Esophagus muscularis mucosa (tissue), 4 donors: ENCODE data around the gene RNMT. TPM values are rescaled to one million over a fixed set of nuclear protein-coding genes. Genes with fewer than 3 reads are reported as not detected.

Source experiments
- DNase-seq: peaks from one replicate; pipeline ENCODE4 v3.0.0-alpha.2; 2017; ENCODE audit errors: extremely low spot score
- H3K27ac ChIP-seq, 4 donors: fragments of 200-600 bp; sonication (generic); replicated peaks in 1 of 4; 1 replicate in 3 of 4; 2 replicates in 1 of 4; pipeline ENCODE4 v1.5.1; 2016 to 2019; ENCODE audit warnings: mild to moderate bottlenecking in 1 of 4
- H3K27me3 ChIP-seq, 4 donors: fragments of 200-600 bp; sonication (generic); one replicate each; pipeline versions ENCODE4 v1.5.1 to v1.6.0; 2016 to 2019
- H3K36me3 ChIP-seq, 4 donors: fragments of 200-600 bp; sonication (generic); one replicate each; pipeline ENCODE4 v1.5.1; 2016 to 2019
- H3K4me1 ChIP-seq, 4 donors: fragments of 200-600 bp; sonication (generic); one replicate each; pipeline ENCODE4 v1.5.1; 2016 to 2019
- H3K4me3 ChIP-seq, 4 donors: fragments of 200-600 bp; sonication (generic); 1 replicate in 2 of 4; 2 replicates in 2 of 4; pipeline ENCODE4 v1.5.1; 2016 to 2019; ENCODE audit warnings: mild to moderate bottlenecking in 4 of 4, moderate library complexity in 1 of 4
- H3K9me3 ChIP-seq, 4 donors: fragments of 200-600 bp; sonication (generic); 1 replicate in 3 of 4; 2 replicates in 1 of 4; pipeline ENCODE4 v1.5.1; 2016 to 2019
- CTCF ChIP-seq, 3 experiments: fragments of 200-600 bp in 2 of 3; fragments of 450-650 bp in 1 of 3; sonication (generic) in 2 of 3; IDR thresholded peaks; one replicate each; pipeline ENCODE4 v1.5.1; 2017 to 2019; ENCODE audit warnings: antibody characterized with exemption in 3 of 3, mild to moderate bottlenecking in 2 of 3, moderate library complexity in 1 of 3
- EP300 ChIP-seq: sonication (generic); formaldehyde crosslinking; IDR thresholded peaks from one replicate; pipeline ENCODE4 v1.6.1; 2017; ENCODE audit warnings: antibody characterized with exemption
- POLR2A ChIP-seq: fragments of 450-650 bp; IDR thresholded peaks from one replicate; pipeline ENCODE4 v1.6.1; 2017; ENCODE audit warnings: antibody characterized with exemption, moderate library complexity, mild to moderate bottlenecking, low read depth
- POLR2AphosphoS5 ChIP-seq, 2 donors: sonication (generic); formaldehyde crosslinking; IDR thresholded peaks; one replicate each; pipeline ENCODE4 v1.6.1; 2017; ENCODE audit warnings: antibody characterized with exemption in 2 of 2
- WGBS: methylation state at CpG from one replicate; pipeline ENCODE4 v1.1.5; 2018; 5-methylcytosine and 5-hydroxymethylcytosine counted together
- intact Hi-C: fragments of 100-400 bp; cut with DNase I; formaldehyde crosslinking; loops from one replicate; pipeline ENCODE4 v1.15.1; 2023
- total RNA-seq, 4 donors: library from RNA; depleted of rRNA; stranded (reverse); fragments of >200 nt; gene quantifications; one replicate each; pipeline versions ENCODE4 v1.1.0 to v1.2.1, GENCODE V29; 2016

RNMT gene
- total RNA-seq, 4 donors from 2014 or later, result 14.1 to 23.7 (median 19.8) TPM

DNA sequence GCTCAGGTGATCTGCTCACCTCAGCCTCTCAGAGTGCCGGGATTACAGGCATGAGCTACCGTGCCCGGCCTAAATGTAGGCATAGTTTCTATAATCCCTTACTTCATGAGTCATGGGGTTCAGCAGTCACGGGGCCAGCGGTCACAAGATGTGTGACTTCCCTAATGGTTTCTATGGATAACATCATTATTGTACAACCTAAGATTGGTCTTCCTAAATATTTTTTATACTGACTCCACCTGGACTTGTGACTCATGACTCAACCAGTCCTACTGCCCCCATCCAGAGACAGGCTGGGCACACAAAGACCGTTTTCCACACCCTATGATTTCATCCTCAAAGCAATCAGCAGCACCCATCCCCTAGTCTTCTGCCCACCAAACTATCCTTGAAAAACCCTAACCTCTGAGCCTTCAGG, 16.1 kb upstream of the RNMT start:
- Histone ChIP-seq H3K27ac (no peak overlapping the region), H3K9me3 (no peaks in the 10 kb centered on the region), H3K4me3 (no peak overlapping the region), H3K36me3 (no peaks in the 10 kb centered on the region), H3K4me1 (peaks cover 0 to 22% (median 7%) of the 10 kb centered on the region in 4 donors), H3K27me3 (no peaks in the 10 kb centered on the region)
- no peak for DNase-seq
- TF ChIP-seq EP300 (no peak), POLR2A (no peak), POLR2AphosphoS5 (IDR thresholded peaks at IDR 0.05) (no peak), CTCF (IDR thresholded peaks at IDR 0.05) (no peak)
- intact Hi-C loops, result no loop called here
- WGBS, result 68% methylated on average over 6 of the region's 6 CpGs

GRCh38 chr18:13712400-13713131, 13.9 kb upstream of the RNMT start:
- no peaks in the 10 kb centered on the region for H3K9me3 ChIP-seq
- no peaks in the 10 kb centered on the region for H3K36me3 ChIP-seq
- H3K27me3 ChIP-seq, result no peaks in the 10 kb centered on the region
- 87% methylated on average over 8 of the region's 8 CpGs for WGBS
- H3K4me1 ChIP-seq, result peaks cover 0 to 20% (median 7%) of the 10 kb centered on the region in 4 donors
- H3K4me3 ChIP-seq, result no peak overlapping the region
- TF ChIP-seq EP300 (no peak), POLR2AphosphoS5 (IDR thresholded peaks at IDR 0.05) (no peak), POLR2A (no peak), CTCF (IDR thresholded peaks at IDR 0.05) (no peak)
- no peak for DNase-seq
- H3K27ac ChIP-seq, result no peak overlapping the region
- intact Hi-C loops, result no loop called here

GRCh38 chr18:13713455-13714055, 12.9 kb upstream of the RNMT start:
- TF ChIP-seq CTCF (IDR thresholded peaks at IDR 0.05), result no peak
- no peak for TF ChIP-seq POLR2AphosphoS5 (IDR thresholded peaks at IDR 0.05)
- TF ChIP-seq POLR2A, result no peak
- no peak for TF ChIP-seq EP300
- no peaks in the 10 kb centered on the region for H3K36me3 ChIP-seq
- WGBS, result 81% methylated on average over 8 of the region's 8 CpGs
- H3K27ac ChIP-seq, result no peak overlapping the region
- no peaks in the 10 kb centered on the region for H3K27me3 ChIP-seq
- H3K4me1 ChIP-seq, result peaks cover 0 to 20% (median 7%) of the 10 kb centered on the region in 4 donors
- no peak overlapping the region for H3K4me3 ChIP-seq
- H3K9me3 ChIP-seq, result no peaks in the 10 kb centered on the region
- intact Hi-C loops, result no loop called here
- no peak for DNase-seq

- 97% methylated on average over 2 of the region's 2 CpGs for WGBS
- intact Hi-C loops, result no loop called here
- Histone ChIP-seq H3K9me3 (no peaks in the 10 kb centered on the region), H3K4me1 (peaks cover 10 to 21% (median 12%) of the 10 kb centered on the region in 4 donors), H3K27me3 (no peaks in the 10 kb centered on the region), H3K36me3 (no peaks in the 10 kb centered on the region), H3K27ac (no peak overlapping the region), H3K4me3 (no peak overlapping the region)
- DNase-seq, result no peak
- TF ChIP-seq EP300 (no peak), POLR2A (no peak), CTCF (IDR thresholded peaks at IDR 0.05) (no peak), POLR2AphosphoS5 (IDR thresholded peaks at IDR 0.05) (no peak)
Observed at GRCh38 chr18:13715330-13715729, 11.1 kb upstream of the RNMT start.
